GM18498 (cell line): ENCODE measurements around the gene RHBDD2.
"Not testable (repeated sequence)": the region's sequence is repeated elsewhere in the genome, so short reads cannot be mapped to it uniquely, and the experiment has no call there.

Experiments
- ATAC-seq: cut with Tn5 transposase; IDR thresholded peaks from one replicate; pipeline ENCODE4 v1.9.1; 2021; ENCODE audit warnings: mild to moderate bottlenecking, moderate library complexity; ENCODE audit not compliant: unreplicated experiment

Gene RHBDD2

DNA sequence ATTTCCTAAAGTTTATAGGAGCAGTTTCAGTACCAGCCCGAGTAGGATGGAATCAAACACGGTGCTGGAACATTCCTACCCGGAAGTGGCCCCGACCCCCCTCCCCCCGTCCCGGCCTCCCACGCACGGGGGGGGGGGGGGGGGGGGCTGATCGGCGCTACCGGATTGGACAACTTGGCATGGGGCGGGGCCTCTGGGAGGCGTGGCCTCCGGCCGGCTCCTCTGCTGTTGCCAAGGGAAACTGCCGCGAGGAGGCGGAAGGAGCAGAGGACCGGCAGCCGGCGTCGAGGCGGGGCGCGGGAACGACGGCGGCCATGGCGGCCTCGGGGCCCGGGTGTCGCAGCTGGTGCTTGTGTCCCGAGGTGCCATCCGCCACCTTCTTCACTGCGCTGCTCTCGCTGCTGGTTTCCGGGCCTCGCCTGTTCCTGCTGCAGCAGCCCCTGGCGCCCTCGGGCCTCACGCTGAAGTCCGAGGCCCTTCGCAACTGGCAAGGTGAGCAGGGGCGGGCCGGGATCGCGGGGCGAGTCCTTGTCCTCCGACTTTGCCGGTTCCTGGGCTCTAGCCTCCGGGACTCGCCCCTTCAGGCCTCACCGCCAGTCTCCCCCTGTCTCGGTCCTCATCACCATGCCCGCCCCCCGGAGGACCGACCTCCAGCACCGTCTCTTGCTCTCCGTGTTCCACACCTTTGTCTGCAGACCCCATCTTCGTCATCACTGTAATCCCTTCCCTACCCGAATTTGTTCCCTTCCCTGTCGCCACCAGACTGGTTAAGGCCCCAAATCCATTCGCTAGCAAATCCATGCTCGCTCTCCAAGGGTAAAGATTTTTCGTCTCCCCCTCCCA is at the start of gene RHBDD2:
TSS of gene RHBDD2 (plus strand) at position 266 of the 843 bp plus-strand sequence. CDS start at position 315, 49 bp downstream.
- peak; percentile 97 for ATAC-seq

DNA sequence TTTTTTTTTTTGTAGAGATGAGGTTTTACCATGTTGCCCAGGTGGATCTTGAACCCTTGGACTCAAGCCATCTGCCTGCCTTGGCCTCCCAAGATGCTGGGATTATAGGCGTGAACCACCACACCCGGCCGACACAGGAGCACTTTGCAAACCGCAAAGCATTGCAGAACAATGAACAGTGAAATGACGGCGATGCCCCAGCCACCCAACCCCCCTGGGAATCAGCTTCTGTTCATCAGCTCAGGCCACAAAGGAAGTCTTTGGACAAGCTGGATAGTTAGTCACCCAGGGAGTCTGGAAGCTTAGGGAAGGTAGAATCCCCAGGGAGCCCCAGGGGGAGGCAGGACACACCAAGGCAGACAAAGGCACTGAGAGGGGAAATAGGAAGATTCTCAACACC is 49.2 kb upstream of the RHBDD2 start:
- not testable (repeated sequence) for ATAC-seq

DNA sequence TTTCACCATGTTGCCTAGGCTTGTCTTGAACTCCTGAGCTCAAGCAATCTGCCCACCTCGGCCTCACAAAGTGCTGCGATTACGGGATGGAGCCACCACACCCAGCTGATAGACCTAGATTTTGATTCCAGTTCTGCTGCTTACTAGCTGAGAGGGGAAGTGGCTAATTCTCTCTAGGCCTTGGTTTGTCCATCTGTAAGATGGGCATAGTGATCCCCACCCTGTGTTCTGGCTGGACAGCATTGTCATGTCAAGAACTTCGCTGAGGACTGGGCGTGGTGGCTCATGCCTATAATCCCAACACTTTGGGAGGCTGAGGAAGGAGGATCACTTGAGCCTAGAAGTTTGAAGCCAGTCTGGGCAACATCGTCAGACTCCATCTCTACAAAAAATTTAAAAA is 47.9 kb upstream of the RHBDD2 start:
- ATAC-seq: no peak

DNA sequence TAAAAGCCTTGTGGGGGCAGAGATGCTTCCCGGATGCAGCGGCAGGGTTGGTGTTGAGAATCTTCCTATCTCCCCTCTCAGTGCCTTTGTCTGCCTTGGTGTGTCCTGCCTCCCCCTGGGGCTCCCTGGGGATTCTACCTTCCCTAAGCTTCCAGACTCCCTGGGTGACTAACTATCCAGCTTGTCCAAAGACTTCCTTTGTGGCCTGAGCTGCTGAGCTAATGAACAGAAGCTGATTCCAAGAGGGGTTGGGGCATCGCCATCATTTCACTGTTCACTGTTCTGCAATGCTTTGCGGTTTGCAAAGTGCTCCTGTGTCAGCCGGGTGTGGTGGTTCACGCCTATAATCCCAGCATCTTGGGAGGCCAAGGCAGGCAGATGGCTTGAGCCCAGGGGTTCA is 45.2 kb upstream of the RHBDD2 start:
- ATAC-seq: not testable (repeated sequence)

DNA sequence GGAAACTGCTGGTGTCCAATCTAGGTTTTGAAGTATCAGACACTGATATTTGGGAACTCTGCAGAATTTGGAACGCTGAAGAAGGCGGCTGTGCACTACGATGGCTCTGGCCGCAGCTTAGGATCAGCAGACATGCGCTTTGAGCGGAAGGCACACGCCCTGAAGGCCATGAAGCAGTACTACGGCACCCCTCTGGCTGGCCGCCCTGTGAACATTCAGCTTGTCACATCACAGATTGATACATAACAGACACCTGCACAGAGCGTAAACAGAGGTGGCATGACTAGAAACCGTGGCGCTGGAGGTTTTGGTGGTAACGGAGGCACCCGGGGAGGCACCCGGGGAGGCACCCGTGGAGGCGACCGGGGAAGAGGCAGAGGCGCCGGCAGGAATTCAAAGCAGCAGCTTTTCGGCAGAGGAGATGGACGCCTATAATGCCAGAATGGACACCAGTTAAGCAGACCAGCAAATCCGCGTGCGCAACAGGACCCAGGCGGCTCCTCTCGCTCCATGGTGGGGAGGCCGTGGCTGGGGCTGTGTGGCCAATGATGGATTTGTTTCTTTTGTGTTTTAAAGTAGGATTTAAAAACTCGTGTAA is 43.0 kb upstream of the RHBDD2 start:
- ATAC-seq: no peak

DNA sequence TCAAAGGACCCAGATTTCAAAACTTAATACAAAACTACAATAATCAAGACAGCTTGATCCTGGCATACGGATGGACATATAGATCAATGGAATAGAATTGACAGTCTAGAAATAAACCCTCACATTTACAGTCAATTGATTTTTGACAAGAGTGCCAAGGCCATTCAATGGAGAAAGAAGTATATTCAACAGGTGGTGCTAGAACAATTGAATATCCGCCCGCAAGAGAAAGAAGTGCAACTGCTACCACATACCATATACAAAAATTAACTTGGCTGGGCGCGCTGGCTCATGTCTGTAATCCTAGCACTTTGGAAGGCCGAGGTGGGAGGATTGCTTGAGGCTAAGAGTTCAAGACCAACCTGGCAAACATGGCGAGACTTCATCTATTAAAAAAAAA is 42.0 kb upstream of the RHBDD2 start:
- no peak for ATAC-seq

DNA sequence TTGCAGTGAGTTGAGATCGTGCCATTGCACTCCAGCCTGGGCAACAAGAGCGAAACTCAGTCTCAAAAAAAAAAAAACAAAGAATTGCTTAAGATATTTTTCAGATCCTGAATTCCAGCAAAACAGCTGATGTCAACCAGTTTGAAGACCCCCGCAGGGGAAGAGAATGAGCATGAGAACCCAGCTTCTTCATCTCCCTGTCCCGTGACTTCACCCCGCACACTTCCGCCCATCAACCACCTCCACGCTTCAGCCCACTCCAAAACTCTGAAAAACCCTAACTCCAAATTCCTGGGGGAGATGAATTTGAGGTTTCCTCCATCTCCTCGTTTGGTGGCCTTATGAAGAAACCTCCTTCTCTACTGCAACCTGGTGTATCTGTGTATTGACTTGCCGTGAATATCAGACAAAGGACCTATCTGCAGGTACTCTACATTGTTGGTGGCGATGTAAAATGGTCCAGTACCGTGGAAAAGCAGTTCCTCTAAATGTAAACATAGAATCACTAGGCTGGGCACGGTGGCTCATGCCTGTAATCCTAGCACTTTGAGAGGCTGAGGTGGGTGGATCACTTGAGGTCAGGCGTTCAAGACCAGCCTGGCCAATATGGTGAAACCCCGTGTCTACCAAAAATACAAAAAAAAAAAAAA is 40.4 kb upstream of the RHBDD2 start:
- not testable (repeated sequence) for ATAC-seq

DNA sequence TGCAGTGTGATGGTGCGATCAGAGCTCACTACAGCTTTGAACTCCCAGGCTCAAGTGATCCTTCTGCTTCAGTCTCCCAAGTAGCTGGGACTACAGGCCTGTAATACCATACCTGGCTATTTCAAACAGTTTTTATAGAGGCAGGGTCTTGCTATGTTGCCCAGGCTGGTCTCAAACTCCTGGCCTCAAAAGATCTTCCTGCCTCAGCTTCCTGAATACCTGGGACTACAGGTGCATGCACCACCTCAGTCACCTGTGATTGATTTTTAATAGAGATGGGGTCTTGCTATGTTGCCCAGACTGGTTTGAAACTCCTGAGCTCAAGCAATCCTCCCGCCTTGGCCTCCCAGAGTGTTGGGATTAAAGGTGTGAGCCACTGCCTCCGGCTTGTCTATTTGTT is 38.8 kb upstream of the RHBDD2 start:
- no peak for ATAC-seq

DNA sequence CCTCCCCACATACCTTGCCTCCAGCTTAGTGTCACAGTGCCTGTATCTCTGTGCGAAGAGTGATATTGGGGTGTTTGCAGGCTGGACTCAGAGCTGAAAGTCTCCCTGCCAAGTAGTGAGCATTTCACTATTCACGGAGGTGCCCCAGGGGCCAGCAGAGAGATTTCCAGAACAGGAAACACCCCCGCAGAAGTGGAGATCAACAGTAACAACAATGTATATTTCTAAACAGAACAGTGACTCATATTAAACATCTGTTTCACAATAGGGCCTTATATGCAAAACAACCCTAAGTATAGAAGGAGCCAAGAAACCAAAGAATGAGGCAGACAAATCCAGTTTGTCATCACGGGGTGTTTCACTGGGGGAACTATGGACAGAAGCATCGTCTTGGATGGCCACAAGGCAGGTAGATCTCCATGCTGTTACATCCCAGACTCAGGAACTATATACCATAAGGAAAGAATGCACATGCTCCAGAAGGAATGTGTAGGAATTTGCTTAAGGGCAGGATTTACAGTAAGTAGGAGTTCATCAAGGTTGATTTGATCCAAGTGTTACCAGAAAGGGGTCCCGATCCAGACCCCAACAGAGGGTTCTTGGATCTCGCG is 35.9 kb upstream of the RHBDD2 start:
- peak; percentile 88 for ATAC-seq

DNA sequence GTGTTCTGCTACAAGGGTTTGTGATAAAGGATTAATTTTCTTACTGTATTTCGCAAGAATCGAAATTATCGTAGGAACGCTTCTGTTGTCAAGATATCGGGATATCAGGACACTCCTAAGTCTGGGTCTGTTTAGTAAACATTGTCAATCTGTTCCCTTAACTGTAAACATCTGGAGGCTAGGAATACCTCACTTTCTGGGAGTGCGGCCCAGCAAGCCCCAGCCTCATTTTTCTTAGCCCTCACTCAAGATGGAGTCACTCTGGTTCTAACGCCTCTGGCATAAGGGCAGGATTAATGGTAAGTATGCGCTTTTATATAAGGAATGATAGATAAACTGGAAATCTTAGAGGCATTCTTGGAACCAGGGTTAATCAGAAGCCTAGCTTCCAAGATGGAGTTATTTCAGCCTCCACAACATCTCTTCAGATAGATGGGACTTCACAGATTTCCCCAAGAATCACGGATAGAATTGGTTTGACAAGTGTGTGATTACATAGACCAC is 35.2 kb upstream of the RHBDD2 start:
- ATAC-seq: no peak

DNA sequence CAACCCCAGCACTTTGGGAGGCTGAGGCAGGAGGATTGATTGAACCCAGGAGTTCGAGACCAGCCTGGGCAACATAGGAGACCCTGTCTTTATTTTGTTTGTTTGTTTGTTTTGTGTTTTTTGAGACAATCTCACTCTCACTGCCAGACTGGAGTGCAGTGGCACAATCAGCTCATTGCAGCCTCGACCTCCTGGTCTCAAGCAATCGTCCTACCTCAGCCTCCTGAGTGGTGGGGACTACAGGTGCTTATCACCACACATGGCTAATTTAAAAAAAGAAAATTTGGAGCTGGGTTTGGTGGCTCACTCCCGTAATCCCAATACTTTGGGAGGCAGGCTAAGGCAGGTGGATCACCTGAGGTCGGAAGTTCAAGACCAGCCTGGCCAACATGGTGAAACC is 34.7 kb upstream of the RHBDD2 start:
- ATAC-seq: no peak

DNA sequence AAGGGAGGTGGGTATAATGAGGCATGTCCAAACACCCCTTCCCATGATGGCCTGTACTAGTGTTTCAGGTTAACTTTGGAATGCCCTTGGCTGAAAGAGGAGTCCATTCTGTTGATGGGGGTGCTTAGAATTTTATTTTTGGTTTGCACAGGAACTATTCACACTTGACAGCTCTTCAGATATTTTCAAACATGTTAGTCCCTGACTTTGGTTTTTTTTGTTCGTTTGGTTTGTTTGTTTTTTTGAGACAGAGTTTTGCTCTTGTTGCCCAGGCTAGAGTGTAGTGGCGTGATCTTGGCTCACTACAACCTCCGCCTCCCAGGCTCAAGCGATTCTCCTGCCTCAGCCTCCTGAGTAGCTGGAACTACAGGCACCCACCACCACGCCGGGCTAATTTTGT is 33.7 kb upstream of the RHBDD2 start:
- ATAC-seq: not testable (repeated sequence)

DNA sequence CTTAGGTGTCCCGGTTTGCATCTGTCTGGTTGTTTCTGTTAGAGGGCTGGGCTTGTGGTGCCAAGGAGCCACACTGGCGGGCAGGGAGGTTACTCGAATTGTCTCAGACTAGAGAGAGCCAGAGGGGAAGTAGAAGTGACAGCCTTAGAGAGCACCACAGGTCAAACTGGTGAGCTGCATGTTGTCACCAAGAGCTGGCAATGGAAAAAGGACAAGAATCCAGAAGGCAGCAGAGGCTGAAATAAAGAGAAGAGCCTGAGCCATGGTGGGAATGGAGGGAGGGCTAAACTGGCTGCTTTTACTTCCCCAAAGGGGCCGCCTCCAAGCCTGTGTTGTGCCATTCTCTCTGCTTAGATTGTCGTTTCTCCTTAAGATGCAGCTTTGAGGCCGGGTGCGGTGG is 31.1 kb upstream of the RHBDD2 start:
- no peak for ATAC-seq

DNA sequence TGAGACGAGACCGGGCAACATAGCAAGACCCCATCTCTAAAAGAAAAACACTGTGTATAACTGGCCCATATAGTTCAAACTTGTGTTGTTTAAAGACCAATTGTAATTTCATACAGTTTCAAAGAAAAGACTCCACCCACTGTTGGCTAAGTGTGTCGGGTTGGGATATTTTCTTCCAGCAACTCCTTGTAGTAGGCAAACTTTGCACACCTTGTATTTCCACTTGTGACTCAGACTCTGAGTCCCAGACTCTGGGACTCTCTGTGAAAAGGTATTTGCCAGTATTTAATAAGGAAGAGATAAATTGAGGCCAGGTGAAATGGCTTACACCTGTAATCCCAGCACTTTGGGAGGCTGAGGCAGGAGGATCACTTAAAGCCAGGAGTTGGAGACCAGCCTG is 29.3 kb upstream of the RHBDD2 start:
- ATAC-seq: no peak

DNA sequence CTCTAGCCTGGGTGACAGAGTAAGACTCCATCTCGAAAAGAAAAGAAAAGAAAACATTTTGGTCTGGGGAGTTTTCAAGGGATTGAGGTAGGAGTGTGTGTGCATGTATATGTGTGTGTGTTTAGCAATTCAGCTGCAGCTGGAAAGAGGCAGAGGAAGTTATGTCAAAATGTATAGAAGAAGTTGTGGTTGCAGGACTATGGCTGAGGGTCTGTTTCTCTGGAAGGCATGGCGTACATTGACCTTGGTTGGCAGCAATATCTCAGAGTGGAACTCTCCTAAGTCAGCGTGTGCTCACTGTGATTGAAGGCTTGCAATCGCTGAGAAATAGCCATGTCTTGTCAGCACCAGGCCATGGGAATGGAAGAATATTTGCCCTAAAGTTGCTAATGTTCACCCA is 28.6 kb upstream of the RHBDD2 start:
- ATAC-seq: no peak

DNA sequence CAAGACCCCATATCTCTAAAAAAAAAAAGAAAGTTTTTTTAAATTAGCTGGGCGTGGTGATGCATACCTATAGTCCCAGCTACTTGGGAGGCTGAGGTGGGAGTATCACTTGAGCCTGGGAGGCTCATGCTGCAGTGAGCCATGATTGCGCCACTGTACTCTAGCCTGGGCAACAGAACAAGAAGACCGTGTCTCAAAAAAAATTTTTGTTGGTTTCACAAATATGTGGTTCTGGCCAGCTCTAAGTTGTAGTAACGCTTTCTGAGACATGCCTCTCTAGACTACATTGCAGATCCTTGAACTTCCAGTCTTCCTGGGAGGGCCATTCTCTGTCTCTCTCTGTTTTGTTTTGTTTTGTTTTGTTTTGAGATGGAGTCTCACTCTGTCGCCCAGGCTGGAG is 24.6 kb upstream of the RHBDD2 start:
- ATAC-seq: no peak

DNA sequence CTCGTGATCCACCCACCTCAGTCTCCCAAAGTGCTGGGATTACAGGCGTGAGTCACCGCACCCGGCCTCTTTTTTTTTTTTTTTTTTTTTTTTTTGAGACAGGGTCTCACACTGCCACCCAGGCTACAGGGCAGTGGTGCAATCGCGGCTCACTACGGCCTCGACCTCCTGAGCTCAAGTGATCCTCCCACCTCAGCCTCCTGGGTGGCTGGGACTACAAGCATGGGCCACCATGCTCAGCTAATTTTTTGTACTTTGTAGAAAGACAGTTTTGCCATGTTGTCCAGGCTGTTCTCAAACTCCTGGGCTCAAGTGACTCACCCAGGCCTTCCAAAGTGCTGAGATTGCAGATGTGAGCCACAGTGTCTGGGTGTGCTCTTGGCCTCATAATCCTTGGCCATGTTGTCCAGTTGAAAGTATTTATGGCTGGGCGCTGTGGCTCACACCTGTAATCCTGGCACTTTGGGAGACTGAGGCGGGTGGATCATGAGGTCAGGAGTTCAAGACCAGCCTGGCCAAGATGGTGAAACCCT is 24.0 kb upstream of the RHBDD2 start:
- not testable (repeated sequence) for ATAC-seq

DNA sequence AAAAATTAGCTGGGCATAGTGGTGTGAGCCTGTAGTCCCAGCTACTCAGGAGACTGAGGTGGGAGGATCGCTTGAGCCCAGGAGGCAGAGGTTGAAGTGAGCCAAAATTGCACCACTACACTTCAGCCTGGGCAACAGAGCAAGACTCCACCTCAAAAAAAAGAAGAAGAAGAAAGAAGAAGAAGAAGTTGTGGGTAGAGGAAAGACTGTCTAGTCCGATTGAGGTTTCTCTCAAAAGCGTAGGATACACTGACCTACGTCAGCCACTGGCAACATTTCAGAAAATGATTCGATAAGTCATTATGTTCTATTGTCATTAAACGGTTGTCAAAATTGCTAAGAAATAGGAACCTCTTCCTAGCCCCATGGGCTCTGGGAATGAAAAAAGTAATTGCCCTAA is 22.3 kb upstream of the RHBDD2 start:
- ATAC-seq: no peak

DNA sequence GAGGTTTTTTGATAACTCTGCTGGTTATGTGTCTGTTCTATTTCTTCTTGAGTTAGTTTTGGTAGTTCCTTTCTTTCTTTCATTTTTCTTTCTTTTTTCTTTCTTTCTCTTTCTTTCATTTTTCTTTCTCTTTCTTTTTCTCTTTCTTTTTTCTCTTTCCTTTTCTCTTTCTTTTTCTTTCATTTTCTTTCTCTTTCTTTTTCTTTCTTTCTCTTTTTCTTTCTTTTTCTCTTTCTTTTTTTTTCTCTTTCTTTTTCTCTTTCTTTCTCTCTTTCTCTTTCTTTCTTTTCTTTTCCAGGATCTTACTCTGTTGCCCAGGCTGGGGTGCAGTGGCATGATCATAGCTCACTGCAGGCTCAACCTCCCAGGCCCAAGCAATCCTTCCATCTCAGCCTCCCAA is 20.4 kb upstream of the RHBDD2 start:
- no peak for ATAC-seq

DNA sequence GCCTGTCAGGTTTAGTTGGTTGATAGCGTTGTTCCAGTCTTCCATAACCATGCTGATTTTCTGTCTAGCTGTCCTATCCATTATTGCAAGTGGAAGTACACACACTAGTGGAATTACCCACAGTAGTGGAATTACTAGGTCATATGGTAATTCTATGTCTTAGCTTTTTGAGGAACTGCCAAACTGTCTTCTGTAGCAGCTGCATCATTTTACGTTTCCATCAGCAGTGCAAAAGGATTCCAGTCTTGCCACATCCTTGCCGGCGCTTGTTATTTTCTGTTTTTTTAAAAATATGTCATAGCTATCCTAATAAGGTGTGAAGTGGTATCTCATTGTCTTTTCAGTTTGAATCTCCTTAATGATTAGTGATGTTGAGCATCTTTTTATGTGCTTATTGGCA is 17.2 kb upstream of the RHBDD2 start:
- ATAC-seq: no peak

DNA sequence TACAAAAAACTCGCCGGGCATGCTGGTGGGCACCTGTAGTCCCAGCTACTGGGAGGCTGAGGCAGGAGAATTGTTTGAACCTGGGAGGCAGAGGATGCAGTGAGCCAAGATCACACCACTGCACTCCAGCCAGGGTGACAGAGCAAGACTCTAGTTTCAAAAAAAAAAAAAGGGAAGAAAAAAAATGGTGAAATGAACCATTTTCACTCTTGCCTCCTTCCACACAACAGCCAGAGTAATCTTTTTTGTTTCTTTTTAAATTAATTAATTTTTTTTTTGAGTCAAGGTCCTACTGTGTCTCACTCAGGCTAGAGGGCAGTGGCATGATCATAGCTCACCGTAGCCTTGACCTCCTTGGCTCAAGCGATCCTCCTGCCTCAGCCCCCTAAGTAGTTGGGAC is 14.6 kb upstream of the RHBDD2 start:
- not testable (repeated sequence) for ATAC-seq
